Neutrophil (primary cell): ENCODE measurements around the gene ZBTB7A.

Source experiments
- H3K27ac ChIP-seq: fragments of 200-600 bp; sonication (generic); 2 replicates; pipeline ENCODE4 v1.5.1; 2016; ENCODE audit warnings: mild to moderate bottlenecking, moderate library complexity
- H3K27me3 ChIP-seq: fragments of 200-600 bp; sonication (generic); 2 replicates; pipeline ENCODE4 v1.6.0; 2016; ENCODE audit warnings: mild to moderate bottlenecking
- H3K36me3 ChIP-seq: fragments of 200-600 bp; sonication (generic); 2 replicates; pipeline ENCODE4 v1.5.1; 2017
- H3K4me1 ChIP-seq, 2 experiments: fragments of 200-600 bp in 1 of 2; sonication (generic) in 1 of 2; 1 replicate in 1 of 2; 2 replicates in 1 of 2; pipeline versions ENCODE4 v1.5.1 to v1.6.1; 2013 to 2016; ENCODE audit warnings: low read depth in 1 of 2, low read length in 1 of 2, mild to moderate bottlenecking in 1 of 2, moderate library complexity in 1 of 2; ENCODE audit not compliant: control insufficient read depth in 1 of 2, insufficient read depth in 1 of 2
- H3K4me3 ChIP-seq, 2 experiments: fragments of 200-600 bp in 1 of 2; sonication (generic) in 1 of 2; 1 replicate in 1 of 2; 2 replicates in 1 of 2; pipeline ENCODE4 v1.5.1; 2013 to 2016; ENCODE audit warnings: low read depth in 1 of 2, low read length in 1 of 2, mild to moderate bottlenecking in 1 of 2, moderate library complexity in 1 of 2
- H3K9me3 ChIP-seq: fragments of 200-600 bp; sonication (generic); 2 replicates; pipeline ENCODE4 v1.5.1; 2016
- TF ChIP-seq, protein P1 (sequence below): fragments of 200-600 bp; sonication (generic); IDR thresholded peaks from 2 replicates; pipeline ENCODE4 v1.5.1; 2016; ENCODE audit warnings: antibody characterized with exemption

The ZBTB7A gene

DNA sequence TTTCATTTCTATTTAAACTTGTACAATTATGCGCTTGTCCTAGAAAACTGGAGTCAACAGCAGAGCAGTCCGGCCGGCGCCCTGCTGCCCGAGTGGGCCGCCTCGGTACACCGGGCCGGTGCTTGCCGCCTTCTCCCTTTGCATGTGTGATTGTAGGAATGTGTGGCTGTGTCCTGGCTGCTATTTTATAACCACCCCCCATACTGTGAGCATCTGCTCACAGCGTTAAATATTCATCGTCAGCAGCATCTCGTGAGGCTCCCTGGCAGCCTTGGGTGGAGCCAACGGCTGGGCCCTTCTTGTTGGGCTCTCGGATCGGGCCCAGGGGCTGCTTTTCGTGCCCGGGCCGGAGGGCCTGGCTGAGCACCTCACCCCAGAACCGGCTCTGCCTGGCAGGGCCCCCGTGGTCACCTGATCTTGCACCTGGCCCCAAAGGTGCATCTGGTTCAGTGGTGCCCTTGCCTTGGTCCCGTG is 48.5 kb downstream of the ZBTB7A start:
- Histone ChIP-seq H3K4me1 (peaks cover 5 to 7% of the 10 kb centered on the region in 2 experiments), H3K9me3 (no peaks in the 10 kb centered on the region), H3K27me3 (no peaks in the 10 kb centered on the region), H3K4me3 (no peak overlapping the region), H3K27ac (no peak overlapping the region), H3K36me3 (peaks cover 68% of the 10 kb centered on the region)
- TF ChIP-seq, protein P1, sequence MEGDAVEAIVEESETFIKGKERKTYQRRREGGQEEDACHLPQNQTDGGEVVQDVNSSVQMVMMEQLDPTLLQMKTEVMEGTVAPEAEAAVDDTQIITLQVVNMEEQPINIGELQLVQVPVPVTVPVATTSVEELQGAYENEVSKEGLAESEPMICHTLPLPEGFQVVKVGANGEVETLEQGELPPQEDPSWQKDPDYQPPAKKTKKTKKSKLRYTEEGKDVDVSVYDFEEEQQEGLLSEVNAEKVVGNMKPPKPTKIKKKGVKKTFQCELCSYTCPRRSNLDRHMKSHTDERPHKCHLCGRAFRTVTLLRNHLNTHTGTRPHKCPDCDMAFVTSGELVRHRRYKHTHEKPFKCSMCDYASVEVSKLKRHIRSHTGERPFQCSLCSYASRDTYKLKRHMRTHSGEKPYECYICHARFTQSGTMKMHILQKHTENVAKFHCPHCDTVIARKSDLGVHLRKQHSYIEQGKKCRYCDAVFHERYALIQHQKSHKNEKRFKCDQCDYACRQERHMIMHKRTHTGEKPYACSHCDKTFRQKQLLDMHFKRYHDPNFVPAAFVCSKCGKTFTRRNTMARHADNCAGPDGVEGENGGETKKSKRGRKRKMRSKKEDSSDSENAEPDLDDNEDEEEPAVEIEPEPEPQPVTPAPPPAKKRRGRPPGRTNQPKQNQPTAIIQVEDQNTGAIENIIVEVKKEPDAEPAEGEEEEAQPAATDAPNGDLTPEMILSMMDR, result no peak

DNA sequence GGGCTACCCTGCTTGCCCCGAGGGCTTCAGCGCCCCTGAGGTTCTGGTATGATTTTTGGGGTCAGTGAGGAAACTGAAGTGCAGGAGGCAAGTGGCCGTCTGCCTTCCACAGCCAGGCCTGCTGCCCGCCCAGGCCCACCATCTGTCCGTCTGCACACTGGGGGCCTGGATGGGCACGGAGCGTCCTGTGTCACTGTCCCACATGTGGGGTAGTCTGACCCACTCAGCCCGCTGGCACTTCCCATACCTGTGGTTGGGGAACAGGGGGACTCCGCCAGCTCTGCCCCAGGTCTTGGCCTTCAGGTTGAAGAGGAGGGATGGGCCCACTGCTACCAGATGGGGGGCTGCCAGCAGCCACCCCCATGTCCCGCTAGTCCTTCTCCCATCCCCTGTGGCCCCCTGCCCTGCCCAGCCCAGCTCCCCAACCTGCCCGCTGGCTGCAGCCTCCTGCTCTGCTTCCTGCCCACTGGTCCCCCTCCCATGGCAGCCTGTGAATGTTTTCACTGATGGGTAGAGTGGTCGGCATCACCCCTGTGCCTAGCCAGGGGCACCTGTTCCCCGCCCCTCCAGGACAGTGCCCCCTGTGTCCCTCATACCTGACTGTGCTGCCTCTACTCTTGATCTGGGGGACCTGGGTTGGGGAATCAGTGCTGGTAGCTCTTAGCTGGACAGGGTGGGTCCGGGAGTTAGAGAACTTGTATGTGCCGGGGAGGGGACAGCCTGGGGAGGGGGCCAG is 49.6 kb downstream of the ZBTB7A start:
- Histone ChIP-seq H3K36me3 (peaks cover 79% of the 10 kb centered on the region), H3K9me3 (no peaks in the 10 kb centered on the region), H3K27ac (no peak overlapping the region), H3K27me3 (no peaks in the 10 kb centered on the region), H3K4me1 (peaks cover 5 to 7% of the 10 kb centered on the region in 2 experiments), H3K4me3 (no peak overlapping the region)
- TF ChIP-seq, protein P1, result no peak

DNA sequence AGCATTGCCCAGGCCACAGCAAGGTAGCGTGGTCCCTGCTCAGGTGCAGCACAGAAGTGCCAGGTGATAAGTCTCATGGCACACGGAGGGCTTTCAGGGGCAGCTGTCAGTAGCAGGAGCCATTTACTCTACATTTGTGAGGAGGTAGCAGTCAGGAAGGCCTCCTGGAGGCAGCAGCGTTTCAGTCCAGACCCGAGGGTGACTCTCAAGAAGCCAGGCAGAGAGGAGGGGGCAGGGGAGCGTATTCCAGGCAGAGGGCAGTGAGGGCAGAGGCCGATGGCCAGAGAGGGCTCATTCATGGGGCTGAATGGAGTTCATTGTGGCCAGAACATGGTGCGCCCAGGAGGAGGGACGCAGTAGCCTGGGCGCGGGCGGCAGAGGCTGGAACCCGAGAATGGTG is 50.2 kb downstream of the ZBTB7A start:
- peaks cover 5 to 7% of the 10 kb centered on the region in 2 experiments for H3K4me1 ChIP-seq
- peaks cover 80% of the 10 kb centered on the region for H3K36me3 ChIP-seq
- no peaks in the 10 kb centered on the region for H3K27me3 ChIP-seq
- TF ChIP-seq, protein P1, result no peak
- H3K27ac ChIP-seq, result no peak overlapping the region
- no peak overlapping the region for H3K4me3 ChIP-seq
- H3K9me3 ChIP-seq, result no peaks in the 10 kb centered on the region

DNA sequence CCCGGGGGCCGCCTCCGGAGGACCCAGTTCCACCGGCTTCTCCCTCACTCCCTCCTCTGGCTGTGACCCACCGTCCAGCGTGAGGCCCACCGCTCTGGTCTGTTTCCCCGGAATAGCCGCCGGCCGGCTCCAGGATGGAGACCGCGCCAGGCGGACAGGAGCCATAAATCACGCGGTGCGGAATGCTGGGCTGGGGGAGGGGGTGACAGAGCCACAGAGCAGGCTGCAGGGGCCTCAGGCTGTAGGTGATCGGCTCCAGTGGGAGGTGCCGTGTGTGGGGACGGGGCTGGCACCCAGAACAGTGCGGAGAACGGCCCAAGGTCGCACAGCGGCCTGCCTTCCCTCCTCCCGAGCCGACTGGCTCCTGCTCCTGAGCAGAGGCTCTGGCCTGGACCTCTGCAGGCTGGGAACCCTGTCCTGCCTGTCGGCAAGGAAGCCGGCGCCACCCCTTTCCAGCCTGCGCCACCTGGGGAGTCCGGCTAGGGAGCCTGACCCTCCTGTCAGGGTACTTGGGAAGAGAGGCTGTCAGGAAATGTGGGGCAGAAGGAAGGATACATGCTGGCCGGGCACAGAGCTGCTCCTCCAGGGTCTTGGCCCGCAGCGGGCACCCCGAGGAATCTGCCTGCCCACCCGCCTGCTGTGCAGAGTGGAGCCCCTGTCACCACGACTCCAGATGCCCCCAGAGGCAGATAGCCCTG is 50.8 kb downstream of the ZBTB7A start:
- no peaks in the 10 kb centered on the region for H3K9me3 ChIP-seq
- H3K27me3 ChIP-seq, result no peaks in the 10 kb centered on the region
- no peak overlapping the region for H3K4me3 ChIP-seq
- H3K36me3 ChIP-seq, result peaks cover 85% of the 10 kb centered on the region
- H3K27ac ChIP-seq, result no peak overlapping the region
- H3K4me1 ChIP-seq, result peaks cover 5 to 7% of the 10 kb centered on the region in 2 experiments
- TF ChIP-seq, protein P1, result no peak

DNA sequence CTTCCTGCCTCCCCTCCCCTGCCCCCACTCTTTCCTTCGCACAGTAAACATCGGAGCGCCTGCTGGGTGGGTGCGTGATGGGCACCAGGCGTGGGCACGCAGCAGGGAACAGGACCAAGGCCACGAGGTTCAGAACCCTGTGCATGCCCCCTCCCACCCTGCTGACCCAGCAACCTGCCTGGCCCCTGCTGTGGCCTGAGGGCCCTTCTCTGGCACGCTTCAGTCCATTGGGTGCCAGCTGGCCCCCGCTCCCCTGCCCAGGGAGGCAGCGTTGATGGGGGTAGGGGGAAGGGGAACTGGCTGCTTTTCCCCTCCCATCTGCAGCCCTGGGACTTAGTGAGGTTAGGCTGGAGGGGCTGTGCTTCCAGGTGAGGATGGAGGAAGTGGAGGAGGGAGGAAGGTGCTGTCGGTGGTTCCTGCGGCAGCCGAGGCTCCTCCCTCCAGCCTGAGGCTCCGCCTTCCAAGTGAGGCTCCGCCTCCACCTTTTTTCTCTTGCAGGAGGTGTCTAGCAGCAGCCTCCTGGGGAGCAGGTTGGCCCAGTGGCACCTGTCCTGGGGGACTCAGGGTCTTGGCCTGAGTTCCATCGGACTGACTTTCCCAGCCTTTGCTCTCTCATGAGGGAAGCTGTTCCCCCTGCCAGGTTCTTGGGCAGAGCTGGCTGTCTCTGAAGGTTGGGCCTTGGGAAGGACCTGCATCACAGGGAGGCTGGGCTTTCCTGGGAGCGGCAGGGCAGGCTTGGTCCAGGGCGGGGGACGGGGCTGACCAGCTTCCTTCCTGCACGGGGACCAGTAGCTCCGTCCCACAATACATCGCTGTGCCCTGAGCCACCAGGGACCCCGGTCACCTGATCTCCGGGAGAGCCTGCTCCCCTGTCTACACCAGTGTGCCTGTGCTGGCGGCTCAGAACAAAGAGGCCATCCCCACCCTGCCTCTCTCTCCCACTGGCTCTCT is 51.9 kb downstream of the ZBTB7A start:
- H3K9me3 ChIP-seq, result no peaks in the 10 kb centered on the region
- peaks cover 88% of the 10 kb centered on the region for H3K36me3 ChIP-seq
- no peak overlapping the region for H3K27ac ChIP-seq
- H3K4me1 ChIP-seq, result peaks cover 5 to 7% of the 10 kb centered on the region in 2 experiments
- no peaks in the 10 kb centered on the region for H3K27me3 ChIP-seq
- no peak overlapping the region for H3K4me3 ChIP-seq
- TF ChIP-seq, protein P1, result no peak
